Left renal cortex interstitium (tissue), 4 donors: ENCODE data around the gene IBTK. TPM values are rescaled to one million over a fixed set of nuclear protein-coding genes. Genes with fewer than 3 reads are reported as not detected.
"Not testable (repeated sequence)": the region's sequence is repeated elsewhere in the genome, so short reads cannot be mapped to it uniquely, and the experiment has no call there.

Experiments
- DNase-seq, 4 donors: peaks; one replicate each; pipeline ENCODE4 v3.0.0-alpha.2; 2013; ENCODE audit warnings: low read depth in 4 of 4, low spot score in 2 of 4, missing footprints in 1 of 4
- polyA plus RNA-seq, 4 donors: library from polyadenylated mRNA; unstranded; fragments of 120-200 nt; gene quantifications; one replicate each; pipeline ENCODE4 v1.2.1, GENCODE V29; 2013; ENCODE audit not compliant: insufficient read length in 4 of 4

IBTK gene, protein sequence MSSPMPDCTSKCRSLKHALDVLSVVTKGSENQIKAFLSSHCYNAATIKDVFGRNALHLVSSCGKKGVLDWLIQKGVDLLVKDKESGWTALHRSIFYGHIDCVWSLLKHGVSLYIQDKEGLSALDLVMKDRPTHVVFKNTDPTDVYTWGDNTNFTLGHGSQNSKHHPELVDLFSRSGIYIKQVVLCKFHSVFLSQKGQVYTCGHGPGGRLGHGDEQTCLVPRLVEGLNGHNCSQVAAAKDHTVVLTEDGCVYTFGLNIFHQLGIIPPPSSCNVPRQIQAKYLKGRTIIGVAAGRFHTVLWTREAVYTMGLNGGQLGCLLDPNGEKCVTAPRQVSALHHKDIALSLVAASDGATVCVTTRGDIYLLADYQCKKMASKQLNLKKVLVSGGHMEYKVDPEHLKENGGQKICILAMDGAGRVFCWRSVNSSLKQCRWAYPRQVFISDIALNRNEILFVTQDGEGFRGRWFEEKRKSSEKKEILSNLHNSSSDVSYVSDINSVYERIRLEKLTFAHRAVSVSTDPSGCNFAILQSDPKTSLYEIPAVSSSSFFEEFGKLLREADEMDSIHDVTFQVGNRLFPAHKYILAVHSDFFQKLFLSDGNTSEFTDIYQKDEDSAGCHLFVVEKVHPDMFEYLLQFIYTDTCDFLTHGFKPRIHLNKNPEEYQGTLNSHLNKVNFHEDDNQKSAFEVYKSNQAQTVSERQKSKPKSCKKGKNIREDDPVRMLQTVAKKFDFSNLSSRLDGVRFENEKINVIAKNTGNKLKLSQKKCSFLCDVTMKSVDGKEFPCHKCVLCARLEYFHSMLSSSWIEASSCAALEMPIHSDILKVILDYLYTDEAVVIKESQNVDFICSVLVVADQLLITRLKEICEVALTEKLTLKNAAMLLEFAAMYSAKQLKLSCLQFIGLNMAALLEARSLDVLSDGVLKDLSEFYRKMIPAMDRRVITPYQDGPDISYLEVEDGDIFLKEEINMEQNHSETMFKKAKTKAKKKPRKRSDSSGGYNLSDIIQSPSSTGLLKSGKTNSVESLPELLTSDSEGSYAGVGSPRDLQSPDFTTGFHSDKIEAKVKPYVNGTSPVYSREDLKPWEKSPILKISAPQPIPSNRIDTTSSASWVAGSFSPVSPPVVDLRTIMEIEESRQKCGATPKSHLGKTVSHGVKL (N-terminal part only)
- polyA plus RNA-seq = 10 to 100 TPM; 39.1 to 53.9 (median 44.5) TPM

DNA sequence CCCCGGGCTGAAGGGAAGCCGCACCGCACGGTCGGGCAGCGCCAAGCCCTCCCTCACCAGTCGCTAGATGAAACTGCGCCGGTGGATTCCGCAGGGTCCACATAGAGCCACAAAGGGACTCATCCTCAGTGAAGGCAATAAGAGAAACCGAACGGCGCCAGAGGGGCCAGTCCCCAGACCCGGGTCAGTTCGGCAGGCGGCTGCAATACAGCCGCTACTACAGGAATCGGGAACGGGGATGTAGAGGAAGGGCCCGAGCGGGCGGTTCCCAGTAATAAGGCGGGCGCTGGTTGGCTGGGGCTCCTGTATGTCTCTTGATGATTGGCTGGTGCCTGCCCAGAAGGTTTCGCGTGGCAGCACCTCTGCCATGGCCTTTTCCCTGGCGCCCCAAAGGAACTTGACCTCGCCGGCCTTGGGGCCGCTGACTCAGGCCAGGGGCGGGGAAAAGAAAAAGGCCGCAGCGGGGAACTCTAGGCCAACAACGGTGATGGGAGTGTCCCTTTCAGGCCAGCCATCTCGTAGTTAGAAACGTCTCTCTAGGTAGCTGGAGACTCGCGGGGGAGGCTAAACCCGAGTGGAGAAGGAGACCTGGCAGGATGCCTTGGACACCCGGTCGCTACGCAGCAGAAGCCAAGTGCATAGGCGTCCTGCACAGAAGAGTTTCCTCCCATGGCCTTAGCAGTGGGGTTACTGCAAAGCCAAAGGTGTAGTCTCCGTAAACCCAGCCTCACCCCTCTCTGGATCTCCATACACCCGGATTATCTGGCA lies at the start of gene IBTK:
TSS of gene IBTK (minus strand) at position 240 of the 768 bp plus-strand sequence. CDS start 7,258 bp downstream, outside the sequence.
- DNase-seq = peak; percentile 81 to 90 (median 88)

DNA sequence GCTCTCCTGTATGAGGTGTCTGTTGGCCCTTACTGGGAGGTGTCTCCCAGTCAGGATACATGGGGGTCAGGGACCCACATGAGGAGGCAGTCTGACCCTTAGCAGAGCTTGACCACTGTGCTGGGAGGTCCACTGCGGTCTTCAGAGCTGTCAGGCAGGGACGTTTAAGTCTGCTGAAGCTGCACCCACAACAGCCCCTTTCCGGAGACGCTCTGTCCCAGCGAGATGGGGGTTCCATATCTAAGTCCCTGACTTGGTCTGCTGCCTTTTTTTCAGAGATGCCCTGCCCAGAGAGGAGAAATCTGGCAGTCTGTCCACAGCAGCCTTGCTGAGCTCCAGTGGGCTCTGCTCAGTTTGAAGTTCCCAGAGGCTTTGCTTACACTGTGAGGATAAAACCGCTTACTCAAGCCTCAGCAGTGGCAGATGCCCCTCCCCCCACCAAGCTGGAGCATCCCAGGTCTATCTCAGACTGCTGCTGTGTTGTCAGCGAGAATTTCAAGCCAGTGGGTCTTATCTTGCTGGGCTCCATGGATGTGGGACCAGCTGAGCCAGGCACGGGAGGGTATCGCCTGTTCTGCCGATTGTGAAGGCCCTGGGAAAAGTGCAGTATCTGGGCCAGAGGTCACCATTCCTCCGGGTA lies 36.3 kb upstream of the IBTK start:
- DNase-seq = no peak

DNA sequence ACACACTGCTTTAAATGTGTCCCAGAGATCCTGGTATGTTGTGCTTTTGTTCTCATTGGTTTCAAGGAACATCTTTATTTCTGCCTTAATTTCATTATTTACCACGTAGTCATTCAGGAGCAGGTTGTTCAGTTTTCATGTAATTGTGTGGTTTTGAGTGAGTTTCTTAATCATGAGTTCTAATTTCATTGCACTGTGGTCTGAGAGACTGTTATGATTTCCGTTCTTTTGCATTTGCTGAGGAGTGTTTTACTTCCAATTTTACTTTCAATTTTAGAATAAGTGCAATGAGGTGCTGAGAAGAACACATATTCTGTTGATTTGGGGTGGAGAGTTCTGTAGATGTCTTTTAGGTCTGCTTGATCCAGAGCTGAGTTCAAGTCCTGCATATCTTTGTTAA lies 34.0 kb upstream of the IBTK start:
- DNase-seq = not testable (repeated sequence)

DNA sequence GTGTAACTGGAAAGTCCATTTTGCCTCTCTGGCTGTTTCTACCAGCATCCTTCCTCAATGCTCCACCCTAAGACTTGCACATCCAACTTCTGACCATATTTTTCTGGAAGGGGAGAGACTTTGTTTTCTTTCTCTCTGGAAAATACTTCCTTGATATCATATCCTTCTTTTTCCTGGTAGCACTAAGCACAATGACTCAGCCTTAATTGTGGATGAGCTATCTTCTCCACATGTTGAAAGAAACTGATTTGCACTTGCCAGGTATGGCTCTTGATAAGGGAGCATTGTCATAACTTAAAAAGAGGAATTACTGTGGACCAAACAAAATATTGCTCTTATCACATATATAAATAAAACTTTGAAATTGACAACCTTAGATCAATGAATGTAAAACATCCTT lies 30.1 kb upstream of the IBTK start:
- no peak for DNase-seq

DNA sequence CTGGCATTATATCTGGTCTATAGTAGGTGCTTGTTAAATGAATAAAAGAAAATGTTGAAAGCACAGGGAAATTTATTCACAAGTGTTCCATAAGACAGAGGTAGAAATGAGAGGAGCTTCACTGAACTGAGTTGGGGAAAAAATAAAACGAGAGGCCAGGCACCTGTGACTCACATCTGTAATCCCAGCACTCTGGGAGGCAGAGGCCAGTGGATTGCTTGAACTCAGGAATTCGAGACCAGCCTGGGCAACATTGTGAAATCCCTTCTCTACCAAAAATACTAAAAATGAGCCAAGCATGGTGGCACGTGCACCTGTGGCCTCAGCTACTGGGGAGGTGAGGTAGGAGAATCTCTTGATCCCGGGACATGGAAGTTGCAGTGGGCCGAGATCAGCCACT lies 28.1 kb upstream of the IBTK start:
- DNase-seq = no peak

DNA sequence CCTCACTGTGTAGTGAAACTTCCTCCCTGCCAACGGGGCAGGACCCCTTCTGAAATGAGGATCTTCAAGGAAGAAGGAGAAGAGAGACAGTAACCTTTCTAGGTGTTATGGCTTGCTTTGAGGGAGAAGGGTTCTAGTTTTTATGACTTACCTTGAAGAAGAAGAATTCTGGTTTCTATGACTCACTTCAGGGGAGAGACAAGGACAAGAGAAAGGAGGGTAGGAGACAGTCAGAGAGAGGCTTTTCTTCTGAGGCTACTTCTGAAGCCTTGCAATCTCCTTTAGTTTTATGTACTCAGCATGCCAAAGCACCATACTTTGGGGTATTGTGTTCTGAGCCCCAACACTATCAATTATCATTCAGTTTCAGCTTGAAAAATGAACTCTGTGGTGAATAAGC lies 25.8 kb upstream of the IBTK start:
- no peak for DNase-seq

DNA sequence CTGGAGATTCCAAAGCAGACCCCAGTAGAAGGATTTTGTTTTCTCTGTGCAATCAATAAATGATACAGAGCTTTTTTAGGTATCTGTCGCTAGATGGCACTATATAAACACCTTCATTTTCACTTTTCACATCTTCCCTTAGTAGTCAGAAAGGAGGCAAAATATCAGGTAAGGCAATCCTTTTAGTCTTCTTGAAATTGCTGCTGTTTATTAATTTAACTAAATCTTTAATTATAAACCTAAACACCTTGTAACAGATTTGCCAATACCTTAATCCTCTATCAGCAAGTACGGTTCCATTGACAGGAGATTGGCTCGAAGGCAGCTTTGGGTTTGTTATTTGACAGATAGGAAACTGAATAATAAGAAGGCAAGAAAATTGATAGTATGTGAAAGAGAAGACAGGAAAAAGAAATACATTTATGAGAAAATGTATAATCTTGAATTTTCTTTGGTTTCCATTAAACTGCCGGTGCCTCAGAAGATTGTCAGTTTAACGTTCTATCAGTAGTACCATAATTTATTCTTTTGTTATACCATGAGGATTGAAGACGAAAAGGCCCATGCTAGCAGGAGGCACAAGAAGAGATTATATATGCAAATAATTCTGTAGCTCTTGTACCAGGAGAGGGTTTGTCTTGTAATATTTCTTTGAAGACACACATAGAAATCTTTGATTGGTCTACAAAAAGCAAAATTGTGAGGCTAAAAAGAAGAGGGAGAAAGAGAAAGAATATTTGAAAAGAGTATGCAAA lies 23.5 kb upstream of the IBTK start:
- no peak for DNase-seq

DNA sequence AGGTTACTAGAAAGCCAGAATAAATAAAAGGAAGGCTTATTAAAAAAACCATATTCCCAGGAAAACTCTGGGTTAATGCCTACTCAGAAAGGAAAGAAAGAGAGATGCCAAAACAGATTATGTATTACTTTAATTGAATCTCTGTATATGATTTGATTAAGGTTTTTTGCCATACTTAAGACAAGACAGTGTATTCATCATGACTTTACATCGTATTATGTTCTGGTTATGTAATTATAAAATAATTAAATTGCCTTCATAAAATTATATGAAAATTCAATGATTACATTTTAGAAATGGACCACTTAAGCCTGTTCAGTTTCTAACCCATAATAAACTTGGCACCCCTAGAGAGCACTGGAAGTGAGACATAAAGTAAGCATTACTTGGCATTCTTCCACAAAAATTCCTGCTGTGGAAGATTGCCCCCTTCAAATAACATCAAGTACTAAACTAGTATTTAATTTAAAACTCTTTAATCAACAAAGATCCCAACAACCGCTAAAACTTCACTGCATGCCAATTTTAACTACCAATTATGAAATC lies 20.8 kb upstream of the IBTK start:
- DNase-seq = no peak

DNA sequence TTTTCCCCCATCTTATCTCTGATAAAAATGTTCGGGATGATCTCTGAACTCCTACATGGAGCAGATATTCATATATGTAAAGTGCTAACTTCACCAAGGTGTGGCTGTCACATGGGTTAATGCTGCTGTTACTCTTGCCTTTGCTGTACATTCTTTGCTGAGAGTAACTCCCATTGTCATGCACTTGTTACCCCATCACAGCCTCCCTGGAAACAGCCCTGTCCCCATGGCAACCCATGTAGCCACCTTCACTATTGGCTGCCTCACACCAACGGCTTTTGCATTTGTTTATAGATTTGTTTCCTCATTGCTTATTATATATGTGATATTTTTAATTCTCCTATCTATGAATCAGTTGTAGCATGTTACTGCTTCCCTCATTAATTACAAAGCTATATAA lies 17.3 kb upstream of the IBTK start:
- DNase-seq = no peak

DNA sequence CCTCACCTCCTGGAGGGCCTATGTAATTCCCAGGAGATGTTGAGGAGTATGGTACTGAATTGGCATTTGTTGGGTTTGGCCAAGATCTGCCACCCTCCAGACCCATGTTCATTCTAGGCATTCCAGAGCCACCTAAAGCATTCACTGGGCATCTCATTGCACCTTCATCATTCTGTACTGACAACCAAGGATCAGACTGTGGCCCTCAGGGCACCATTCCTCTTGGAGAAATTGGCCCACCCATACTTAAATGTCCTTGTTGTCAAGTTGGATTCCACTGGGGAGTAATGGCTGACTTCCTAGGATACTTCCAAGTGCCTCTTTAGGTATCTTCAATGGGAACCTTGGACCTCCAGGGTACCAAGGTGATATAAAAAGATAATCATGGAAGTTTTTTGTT lies 16.8 kb upstream of the IBTK start:
- no peak for DNase-seq

DNA sequence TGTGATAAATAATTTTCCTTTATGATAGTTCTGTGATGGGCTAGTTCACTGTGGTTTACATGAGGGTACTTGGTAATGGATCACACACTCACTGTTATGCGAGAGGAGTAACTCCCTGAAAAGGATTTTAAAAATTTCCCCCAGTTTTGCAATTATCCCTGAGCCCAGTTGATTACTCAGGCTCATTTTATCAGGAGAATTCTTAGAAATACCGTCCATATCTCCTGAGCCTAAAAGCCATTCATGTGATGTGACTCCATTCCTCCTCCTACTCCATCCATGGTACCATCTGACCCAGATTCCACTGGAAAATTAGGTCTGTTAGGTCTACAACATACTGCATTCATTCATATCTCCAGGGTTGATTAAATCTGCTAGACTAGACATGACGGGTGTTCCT lies 16.4 kb upstream of the IBTK start:
- no peak for DNase-seq

DNA sequence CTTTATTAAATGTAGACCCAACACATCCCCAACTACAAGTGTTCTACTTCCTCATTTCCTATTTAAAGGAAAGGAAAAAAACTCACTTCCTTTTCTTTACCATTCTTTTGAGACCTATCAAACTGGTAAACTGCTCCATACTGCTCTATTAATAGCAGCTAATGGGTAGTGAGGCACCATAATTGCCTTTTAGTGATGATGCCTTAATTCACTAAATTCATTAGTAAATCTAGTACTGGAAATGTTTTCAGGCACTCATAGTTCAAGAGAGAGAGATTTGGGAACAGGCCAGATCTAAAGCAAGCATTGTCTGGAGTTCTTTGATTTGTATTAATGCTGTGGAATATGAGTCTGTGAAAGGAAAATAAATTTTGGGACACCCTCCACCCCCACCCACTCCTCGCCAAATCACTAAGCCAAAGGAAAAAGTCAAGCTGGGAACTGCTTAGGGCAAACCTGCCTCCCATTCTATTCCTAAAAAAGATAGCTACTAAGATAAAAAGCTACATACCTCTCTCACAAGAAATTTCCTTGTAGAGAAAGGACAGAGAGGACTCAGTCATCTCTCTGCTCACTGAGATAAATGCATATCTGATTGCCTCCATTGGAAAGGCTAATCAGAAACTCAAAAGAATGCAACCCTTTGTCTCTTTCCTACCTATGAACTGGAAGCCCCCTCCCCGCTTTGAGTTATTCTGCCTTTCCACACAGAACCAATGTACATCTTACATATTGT lies 13.6 kb upstream of the IBTK start:
- DNase-seq = no peak

DNA sequence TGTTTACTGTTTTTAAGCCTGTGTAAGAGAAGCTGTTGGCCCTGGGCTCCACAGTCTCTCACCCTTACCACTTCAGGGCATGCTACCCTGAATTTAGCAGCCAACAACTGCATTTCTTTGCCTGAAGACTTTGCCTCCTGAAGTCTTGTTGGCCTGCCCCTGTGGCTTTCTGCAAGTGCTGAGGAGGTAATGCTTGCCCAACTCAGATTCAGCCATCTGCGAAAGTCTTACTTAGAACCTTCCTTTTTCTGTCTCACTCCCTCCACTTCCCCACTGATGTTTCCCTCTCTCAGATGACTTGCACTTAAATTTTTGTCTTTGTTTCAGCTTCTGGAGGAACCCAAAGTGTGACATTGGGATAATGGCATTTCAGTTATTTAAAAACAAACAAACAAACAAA lies 11.8 kb upstream of the IBTK start:
- no peak for DNase-seq

DNA sequence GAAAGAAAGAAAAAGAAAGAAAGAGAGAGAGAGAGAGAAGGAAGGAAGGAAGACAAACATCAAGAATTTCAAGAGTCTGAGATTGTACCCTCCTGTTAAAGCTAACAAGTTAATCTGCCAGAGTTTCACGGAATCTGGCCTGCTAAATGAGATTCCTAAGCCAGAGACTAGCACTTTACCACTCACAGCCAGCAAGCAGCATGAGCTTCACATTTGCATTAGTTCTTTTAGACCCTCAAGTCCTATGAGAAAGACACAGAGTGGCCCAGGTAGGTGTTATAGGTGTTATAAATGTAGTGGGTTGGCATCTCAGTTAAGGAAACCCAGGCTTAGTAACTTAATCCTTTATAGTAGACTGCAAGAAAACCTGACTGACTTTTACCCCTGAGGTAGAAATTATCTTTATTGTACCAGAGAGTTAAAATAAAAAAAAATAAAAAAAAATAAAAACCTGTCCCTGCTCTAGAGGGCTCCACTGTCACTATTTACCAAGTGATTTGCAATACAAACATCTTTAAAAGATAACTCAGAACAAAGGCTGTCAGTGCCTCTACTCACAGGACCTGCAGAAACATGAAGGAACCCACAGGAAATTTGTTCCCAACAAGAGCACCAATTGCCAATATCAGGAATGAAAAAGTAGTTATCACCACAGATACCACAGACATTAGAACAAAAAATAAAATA lies 9.7 kb upstream of the IBTK start:
- DNase-seq = no peak

DNA sequence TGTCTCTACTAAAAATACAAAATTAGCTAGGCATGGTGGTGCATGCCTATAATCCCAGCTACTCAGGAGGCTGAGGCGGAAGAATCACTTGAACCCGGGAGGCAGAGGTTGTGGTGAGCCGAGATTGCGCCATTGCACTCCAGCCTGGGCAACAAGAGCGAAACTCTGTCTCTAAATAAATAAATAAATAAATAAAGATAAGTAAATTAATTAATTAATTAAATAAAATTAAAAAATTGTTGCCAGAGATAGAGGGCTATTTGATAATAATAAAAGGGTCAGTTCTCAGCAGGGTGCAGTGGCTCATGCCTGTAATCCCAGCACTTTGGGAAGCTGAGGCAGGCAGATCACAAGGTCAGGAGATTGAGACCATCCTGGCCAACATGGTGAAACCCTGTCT lies 7.2 kb upstream of the IBTK start:
- not testable (repeated sequence) for DNase-seq

DNA sequence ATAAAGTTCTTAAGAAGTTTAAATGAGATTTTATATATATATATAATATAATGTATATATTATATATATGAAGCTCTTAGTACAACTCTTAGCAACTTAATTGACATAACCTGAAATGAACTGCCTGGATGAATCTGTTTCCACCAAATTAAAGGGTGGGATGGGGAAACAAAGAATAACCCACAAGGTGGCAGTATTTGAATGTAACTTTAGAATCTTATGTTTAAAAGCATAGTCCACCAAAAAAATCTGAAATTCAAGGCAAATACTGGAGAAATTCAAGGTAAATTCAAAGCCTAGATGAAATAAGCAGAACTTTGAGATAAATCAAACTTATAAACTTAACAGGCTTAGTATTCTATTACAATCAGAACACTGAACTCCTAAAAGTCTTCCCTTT lies 4.4 kb upstream of the IBTK start:
- no peak for DNase-seq

DNA sequence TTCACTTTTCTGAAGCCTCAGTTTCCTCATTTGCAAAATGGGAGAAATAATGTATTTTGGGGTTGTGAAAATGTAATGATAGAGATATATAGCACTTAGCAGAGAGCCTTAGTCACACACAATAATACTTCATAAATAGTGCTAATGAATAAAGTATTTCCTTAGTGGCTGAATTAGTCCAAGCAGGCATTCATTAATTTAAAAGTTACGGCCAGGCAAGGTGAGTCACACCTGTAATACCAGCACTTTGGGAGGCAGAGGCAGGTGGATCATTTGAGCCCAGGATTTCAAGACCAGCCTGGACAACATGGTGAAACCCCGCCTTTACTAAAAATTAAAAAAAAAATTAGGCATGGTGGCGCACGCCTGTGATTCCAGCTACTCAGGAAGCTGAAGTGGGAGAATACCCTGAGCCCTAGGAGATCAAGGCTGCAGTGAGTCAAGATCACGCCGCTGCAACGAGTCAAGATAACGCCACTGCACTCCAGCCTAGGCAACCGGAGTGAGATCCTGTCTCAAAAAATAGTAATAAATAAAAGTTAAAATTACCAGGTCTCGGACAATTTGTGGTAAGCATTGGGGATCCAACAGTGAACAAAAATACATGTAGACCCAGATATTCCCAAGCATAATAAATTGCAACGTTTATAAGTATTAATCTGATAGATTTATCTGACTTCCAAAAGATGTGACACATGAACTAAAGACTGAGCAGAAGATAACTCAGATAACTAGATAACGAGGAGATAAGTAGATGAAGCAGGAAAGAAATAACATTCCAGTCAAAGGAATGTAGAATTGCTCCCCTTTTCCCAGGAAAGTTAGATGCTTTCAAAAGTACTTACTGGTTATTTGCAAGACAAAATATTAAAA lies 2.1 kb upstream of the IBTK start:
- DNase-seq = no peak
